WERI-Rb-1 (cell line): Measurements from ENCODE around the gene WBP1.

ENCODE experiments used
- DNase-seq: peaks from one replicate; pipeline ENCODE4 v3.0.0-alpha.2; 2020
- H3K27ac ChIP-seq: fragments of 250-450 bp; sonication (Bioruptor Pico); 2 replicates; pipeline ENCODE4 v1.5.1; 2020; ENCODE audit warnings: mild to moderate bottlenecking, moderate library complexity
- H3K27me3 ChIP-seq: fragments of 250-450 bp; sonication (Bioruptor Pico); 2 replicates; pipeline ENCODE4 v1.5.1; 2021; ENCODE audit warnings: mild to moderate bottlenecking, low read depth, moderate library complexity; ENCODE audit not compliant: insufficient read depth, severe bottlenecking
- H3K36me3 ChIP-seq: fragments of 250-450 bp; sonication (Bioruptor Pico); 2 replicates; pipeline ENCODE4 v1.5.1; 2020; ENCODE audit warnings: mild to moderate bottlenecking, moderate library complexity
- H3K4me3 ChIP-seq: 2 replicates; pipeline ENCODE4 v1.5.1; 2011; ENCODE audit warnings: low read depth, mild to moderate bottlenecking, control low read depth, low read length
- H3K9me3 ChIP-seq: fragments of 250-450 bp; sonication (Bioruptor Pico); 2 replicates; pipeline ENCODE4 v1.5.1; 2021; ENCODE audit warnings: mild to moderate bottlenecking, moderate library complexity; ENCODE audit not compliant: severe bottlenecking
- TF ChIP-seq, protein P1 (sequence below): IDR thresholded peaks from 2 replicates; pipeline ENCODE4 v1.5.1; 2011; ENCODE audit warnings: low read depth, mild to moderate bottlenecking, control low read depth, inconsistent platforms, low read length

Gene WBP1

GRCh38 chr2:74495440-74495839 is 37.2 kb downstream of the WBP1 start:
- H3K27me3 ChIP-seq = no peaks in the 10 kb centered on the region
- DNase-seq = no peak
- no peak overlapping the region for H3K27ac ChIP-seq
- no peaks in the 10 kb centered on the region for H3K9me3 ChIP-seq
- TF ChIP-seq, protein P1, sequence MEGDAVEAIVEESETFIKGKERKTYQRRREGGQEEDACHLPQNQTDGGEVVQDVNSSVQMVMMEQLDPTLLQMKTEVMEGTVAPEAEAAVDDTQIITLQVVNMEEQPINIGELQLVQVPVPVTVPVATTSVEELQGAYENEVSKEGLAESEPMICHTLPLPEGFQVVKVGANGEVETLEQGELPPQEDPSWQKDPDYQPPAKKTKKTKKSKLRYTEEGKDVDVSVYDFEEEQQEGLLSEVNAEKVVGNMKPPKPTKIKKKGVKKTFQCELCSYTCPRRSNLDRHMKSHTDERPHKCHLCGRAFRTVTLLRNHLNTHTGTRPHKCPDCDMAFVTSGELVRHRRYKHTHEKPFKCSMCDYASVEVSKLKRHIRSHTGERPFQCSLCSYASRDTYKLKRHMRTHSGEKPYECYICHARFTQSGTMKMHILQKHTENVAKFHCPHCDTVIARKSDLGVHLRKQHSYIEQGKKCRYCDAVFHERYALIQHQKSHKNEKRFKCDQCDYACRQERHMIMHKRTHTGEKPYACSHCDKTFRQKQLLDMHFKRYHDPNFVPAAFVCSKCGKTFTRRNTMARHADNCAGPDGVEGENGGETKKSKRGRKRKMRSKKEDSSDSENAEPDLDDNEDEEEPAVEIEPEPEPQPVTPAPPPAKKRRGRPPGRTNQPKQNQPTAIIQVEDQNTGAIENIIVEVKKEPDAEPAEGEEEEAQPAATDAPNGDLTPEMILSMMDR = no peak
- H3K36me3 ChIP-seq = peaks cover 56% of the 10 kb centered on the region
- no peak overlapping the region for H3K4me3 ChIP-seq

- TF ChIP-seq, protein P1 = no peak
Observed at GRCh38 chr2:74496997-74497776, 38.9 kb downstream of the WBP1 start.

DNA sequence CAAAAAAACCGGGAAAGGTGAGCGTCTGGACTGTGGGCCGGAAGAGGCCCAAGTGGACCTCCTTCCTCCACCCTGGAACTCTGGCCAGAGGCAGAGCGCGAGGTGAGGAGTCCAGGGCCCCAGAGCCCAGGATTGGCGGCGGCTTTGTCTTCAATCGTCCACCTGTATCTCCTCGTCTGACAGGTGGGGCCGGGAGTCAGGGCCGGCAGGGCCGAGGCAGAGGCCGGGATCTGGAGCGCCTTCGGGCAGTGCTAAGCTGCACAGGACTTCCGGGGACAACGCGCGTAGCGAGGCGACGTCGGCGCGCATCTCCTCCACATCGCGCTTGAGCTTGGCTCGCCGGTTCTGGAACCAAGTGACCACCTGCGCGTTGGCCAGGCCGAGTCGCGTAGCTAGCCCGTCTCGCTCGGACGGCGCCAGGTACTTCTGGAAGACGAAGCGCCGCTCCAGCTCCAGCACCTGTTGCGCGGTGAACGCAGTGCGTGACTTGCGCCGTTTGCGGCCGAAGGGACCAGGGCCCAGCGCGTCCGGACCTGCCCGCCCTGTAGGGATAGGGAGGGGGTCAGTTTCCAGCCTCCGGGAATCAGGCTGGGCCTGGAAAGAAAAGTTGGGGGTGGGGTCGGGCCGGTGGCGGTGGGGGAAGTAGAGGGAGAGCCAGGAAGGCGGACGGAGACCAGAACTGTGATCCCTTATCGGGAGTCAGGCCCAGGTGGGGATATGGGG is 39.7 kb downstream of the WBP1 start:
- no peak overlapping the region for H3K27ac ChIP-seq
- H3K27me3 ChIP-seq = no peaks in the 10 kb centered on the region
- no peak overlapping the region for H3K4me3 ChIP-seq
- TF ChIP-seq, protein P1 = no peak
- H3K9me3 ChIP-seq = no peaks in the 10 kb centered on the region
- H3K36me3 ChIP-seq = peaks cover 31% of the 10 kb centered on the region
- DNase-seq = no peak

More at GRCh38 chr2:74496997-74497776, 38.9 kb downstream of the WBP1 start:
- Histone ChIP-seq H3K36me3 (peaks cover 39% of the 10 kb centered on the region), H3K27ac (no peak overlapping the region), H3K4me3 (no peak overlapping the region), H3K27me3 (no peaks in the 10 kb centered on the region), H3K9me3 (no peaks in the 10 kb centered on the region)
- no peak for DNase-seq

DNA sequence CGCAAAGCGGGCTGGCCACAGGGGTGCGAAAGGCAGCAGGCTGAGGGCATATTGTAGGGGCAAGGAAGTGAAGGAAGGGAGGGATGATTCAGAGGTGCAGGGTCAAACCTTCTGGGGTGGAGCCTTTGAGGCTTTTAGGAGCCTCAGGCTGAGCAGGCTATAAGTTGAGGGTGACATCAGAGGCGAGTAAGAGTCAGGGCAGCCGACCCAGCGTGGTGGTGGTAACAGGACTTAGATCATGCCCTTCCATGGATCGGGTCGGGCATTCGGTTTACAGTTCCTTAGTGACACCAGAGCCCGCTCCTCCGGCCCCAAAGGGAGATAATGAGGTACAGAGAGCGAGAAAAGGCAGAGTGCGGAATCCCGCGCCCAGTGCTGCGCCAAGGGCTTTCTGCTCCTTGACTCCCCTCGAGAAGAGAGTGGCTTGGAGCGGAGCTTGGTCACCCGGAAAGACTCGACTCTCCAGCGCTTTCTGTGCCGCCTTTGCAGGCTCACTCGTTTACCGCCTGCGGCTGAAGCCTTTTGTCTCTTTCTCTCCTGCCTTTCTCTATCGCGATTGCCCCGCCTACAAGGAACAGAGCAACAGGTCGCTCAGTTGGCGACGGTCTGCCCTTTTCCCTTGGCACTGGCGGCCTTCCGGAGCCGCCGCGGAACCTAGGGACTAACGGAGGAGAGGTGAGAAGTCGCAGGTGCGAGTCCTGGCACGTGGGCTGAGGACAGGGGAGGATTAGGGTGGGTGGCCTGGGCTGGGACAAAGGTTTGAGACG is 40.4 kb downstream of the WBP1 start:
- Histone ChIP-seq H3K9me3 (no peaks in the 10 kb centered on the region), H3K27me3 (no peaks in the 10 kb centered on the region), H3K27ac (no peak overlapping the region; the same call in 1 of the 2 replicates), H3K36me3 (peaks cover 24% of the 10 kb centered on the region), H3K4me3 (no peak overlapping the region)
- no peak for DNase-seq
- TF ChIP-seq, protein P1 = no peak

- peak within 1 kb of the TSS; percentile 71 for H3K27ac ChIP-seq
- TF ChIP-seq, protein P1 = no peak
- H3K4me3 ChIP-seq = no peak within 1 kb of the TSS
- H3K27me3 ChIP-seq = no peaks in the 10 kb centered on the region
- no peak for DNase-seq
- peaks cover 20% of the 10 kb centered on the region for H3K36me3 ChIP-seq
- H3K9me3 ChIP-seq = no peaks in the 10 kb centered on the region
Observed at GRCh38 chr2:74499267-74499939, 41.2 kb downstream of the WBP1 start, which contains the start of gene LBX2. Gene LBX2 (minus strand): TSS chr2:74499603. CDS start chr2:74499537, 66 bp downstream.
